NCI-H128 (cell line): ENCODE results near the gene ZDHHC9.

ENCODE experiments used
- DNase-seq: peaks from one replicate; lab custom pipeline; 2025; ENCODE audit not compliant: unreplicated experiment; lab: John Stamatoyannopoulos, UW

Gene ZDHHC9

GRCh38 chrX:129768586-129769466, 74.9 kb downstream of the ZDHHC9 start:
- no peak for DNase-seq

DNA sequence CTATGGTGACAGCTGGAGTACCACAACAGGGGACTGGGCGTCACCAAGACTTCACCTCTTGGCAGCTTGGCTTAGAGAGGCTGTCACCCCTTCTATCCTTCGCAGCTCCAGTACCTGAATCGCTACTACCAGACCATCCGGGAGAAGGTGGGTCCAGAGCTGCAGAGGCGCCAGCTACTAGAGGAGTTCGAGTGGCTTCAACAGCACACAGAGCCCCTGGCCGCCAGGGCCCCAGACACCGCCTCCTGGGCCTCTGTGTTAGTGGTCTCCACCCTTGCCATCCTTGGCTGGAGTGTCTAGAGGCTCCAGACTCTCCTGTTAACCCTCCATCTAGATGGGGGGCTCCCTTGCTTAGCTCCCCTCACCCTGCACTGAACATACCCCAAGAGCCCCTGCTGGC, 75.5 kb downstream of the ZDHHC9 start:
- DNase-seq, result no peak

- no peak for DNase-seq
Observed at GRCh38 chrX:129763666-129764065, 80.0 kb downstream of the ZDHHC9 start.

DNA sequence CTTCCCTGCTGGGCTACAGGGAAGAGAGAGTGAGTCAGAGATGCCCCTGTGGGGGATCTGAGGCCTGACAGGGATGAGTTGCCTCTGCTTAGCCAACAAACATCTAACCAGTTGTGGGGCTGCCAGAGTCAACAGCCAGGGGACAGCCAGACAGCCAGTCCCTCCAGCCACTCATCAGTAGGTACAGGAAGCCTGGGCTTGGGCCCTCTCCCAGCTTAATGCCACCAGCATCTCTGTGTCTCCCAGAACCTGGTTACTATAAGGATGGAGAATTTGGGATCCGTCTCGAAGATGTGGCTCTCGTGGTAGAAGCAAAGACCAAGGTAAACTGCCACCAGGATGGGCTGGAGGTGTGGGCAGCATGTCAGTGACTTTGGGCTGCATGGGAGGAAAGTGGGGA, 81.2 kb downstream of the ZDHHC9 start:
- DNase-seq, result no peak

DNA sequence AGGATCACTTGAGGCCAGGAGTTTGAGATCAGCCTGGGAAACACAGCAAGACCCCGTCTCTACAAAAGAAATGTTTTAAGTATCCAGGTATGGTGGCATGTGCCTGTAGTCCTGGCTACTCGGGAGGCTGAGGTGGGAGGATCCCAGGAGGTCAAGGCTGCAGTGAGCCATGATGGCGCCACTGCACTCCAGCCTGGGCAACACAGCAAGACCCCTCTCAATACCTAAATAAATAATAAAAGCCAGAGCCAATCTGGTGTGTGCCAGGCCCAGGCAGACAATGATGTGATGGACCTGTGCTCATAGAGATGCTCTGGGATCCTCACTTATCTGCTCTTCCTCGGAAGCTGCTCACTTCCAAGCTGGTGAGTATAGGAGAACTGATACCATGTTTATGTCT, 82.1 kb downstream of the ZDHHC9 start:
- DNase-seq, result no peak

DNA sequence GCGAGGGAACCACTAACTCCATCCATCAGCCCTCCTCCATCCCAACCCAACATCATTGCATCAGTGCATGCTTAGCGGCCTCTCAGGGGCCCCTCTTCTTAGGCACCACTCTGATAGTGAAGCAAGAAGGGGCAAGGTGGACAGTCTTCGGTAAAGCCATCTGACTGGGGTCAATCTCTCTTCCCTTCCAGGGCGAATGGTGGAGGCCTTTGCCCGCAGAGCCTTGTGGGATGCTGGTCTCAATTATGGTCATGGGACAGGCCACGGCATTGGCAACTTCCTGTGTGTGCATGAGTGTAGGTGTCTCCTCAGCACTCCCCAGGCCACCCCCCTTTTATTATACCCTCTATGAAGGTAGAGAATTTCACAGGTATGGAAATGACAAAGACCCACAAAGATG, 82.7 kb downstream of the ZDHHC9 start:
- no peak for DNase-seq

- no peak for DNase-seq
Observed at GRCh38 chrX:129760155-129760554, 83.5 kb downstream of the ZDHHC9 start.

DNA sequence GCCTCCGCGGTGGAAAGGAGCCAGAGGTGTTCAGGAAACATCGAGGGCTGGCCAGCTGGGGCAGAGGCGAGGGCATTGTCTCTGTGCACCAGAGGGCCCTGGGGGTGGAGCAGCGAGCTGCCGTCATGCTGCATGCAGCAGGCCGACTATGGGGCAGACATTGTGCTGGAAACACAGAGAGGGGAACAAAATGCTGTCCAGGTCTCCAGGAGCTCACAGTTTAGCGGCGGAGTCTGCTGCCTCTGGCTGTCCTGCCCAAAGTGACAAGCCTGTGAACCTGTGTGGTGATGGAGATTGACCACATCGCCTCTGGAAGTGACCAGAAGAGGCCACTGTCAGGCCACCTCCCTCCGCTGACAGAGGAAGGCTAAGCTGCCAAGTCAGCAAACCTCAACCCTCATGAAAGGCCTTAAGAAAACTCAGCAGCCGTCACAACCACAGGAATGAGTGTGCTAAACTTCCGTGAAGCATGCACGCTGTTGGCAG, 84.1 kb downstream of the ZDHHC9 start:
- no peak for DNase-seq

GRCh38 chrX:129755779-129756650, 87.7 kb downstream of the ZDHHC9 start:
- no peak for DNase-seq

DNA sequence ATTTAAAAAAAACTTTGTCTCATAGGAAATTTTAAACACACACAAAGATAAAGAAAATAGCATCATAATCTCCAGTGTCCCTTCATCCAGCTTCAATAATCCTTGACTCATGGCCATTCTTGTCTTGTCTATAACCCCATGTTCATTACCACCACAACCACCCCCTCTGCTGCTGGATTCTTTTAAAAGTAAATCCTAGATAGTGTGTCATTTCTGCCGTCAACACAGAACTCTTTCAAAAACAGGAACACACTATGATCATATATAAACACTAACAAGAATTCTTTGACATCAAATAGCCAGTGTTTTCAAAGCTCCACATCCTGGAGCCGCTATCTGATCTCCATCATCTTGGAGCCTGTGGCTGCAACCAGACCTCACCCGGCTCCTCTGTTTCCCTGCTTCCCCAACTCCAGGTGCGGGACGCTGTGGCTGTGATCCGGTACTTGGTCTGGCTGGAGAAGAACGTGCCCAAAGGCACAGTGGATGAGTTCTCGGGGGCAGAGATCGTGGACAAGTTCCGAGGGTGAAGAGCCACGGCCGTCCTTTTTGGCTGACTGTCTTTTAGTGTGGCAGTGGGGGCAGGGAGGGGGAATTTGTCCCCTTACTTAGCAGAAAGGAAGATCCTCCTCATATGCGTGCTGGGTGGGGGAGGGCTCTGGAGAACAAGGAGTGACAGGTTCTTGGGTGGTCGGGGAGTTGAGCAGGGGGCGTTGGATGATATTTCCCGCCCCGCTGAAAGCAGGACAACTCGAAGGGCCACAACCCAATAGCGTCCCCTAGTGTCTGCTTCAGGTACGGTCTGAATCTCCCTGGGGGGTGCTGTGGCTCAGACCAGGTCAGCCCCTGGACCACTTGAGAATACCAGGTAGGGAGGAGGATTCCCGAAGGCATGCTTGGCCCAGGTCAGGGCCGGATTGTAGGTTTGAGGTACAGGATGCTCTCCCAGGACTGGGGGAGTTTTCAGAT, 89.3 kb downstream of the ZDHHC9 start:
- no peak for DNase-seq
